ENCODE data around the gene GPR87. TPM values are rescaled to one million over a fixed set of nuclear protein-coding genes. Genes with fewer than 3 reads are reported as not detected.

Gene GPR87
- polyA plus RNA-seq, 1 donor (not counting 4 experiments of a cell fraction or from before 2014, with no cell fraction given): 109 TPM

GRCh38 chr3:151259664-151260063, 57.0 kb downstream of the GPR87 start:
- no peaks in the 10 kb centered on the region for H3K79me2 ChIP-seq (ENCODE audit: control insufficient read depth, insufficient read depth, low read length)
- H3K27me3 ChIP-seq (ENCODE audit: control insufficient read depth, extremely low read depth, insufficient read depth, low read length): no peaks in the 10 kb centered on the region
- no peaks in the 10 kb centered on the region for H4K20me1 ChIP-seq (ENCODE audit: control insufficient read depth, extremely low read depth, insufficient read depth, low read length)
- H3K36me3 ChIP-seq (ENCODE audit: control insufficient read depth in 2 of 2, extremely low read depth in 1 of 2, insufficient read depth in 2 of 2, low read length in 2 of 2): no peaks in the 10 kb centered on the region
- DNase-seq (ENCODE audit: low read depth, low spot score) (no peak), FAIRE-seq (no peak)
- H3K9me3 ChIP-seq (ENCODE audit: control insufficient read depth, low read depth, low read length): no peaks in the 10 kb centered on the region
- no peaks in the 10 kb centered on the region for H3K4me1 ChIP-seq (ENCODE audit: control insufficient read depth, extremely low read depth, insufficient read depth, low read length)
- dilution Hi-C loops (cut with MboI; ENCODE audit: extremely low pct_ligation_motif_present, low sequenced_read_pairs): no loop called here
- TF ChIP-seq CTCF (optimal IDR thresholded peaks at IDR 0.05 in 1 of 3, IDR thresholded peaks at IDR 0.05 in 1 of 3, conservative IDR thresholded peaks at IDR 0.05 in 1 of 3; ENCODE audit: extremely low read depth in 1 of 3, insufficient read depth in 2 of 3, low read length in 3 of 3) (no peak), EZH2 (IDR thresholded peaks at IDR 0.05; ENCODE audit: low read length) (no peak)
- no peak overlapping the region for H3K9ac ChIP-seq (ENCODE audit: control insufficient read depth, extremely low read depth, insufficient read depth, low read length)
- no peaks in the 10 kb centered on the region for H3K9me1 ChIP-seq (ENCODE audit: control insufficient read depth, extremely low read depth, insufficient read depth, low read length)
- H3K4me3 ChIP-seq (ENCODE audit: control insufficient read depth in 2 of 3, extremely low read depth in 1 of 3, insufficient read depth in 2 of 3, low read depth in 1 of 3, low read length in 3 of 3): no peak overlapping the region
- no peak overlapping the region for H3K4me2 ChIP-seq (ENCODE audit: control insufficient read depth, extremely low read depth, insufficient read depth, low read depth, low read length)
- no peak overlapping the region for H2AFZ ChIP-seq (ENCODE audit: control insufficient read depth, low read length)
- H3K27ac ChIP-seq (ENCODE audit: control insufficient read depth, insufficient read depth, low read length): no peak overlapping the region

- no peak overlapping the region for H3K27ac ChIP-seq (ENCODE audit: control insufficient read depth, insufficient read depth, low read length)
Measured at GRCh38 chr3:151256749-151257148, 59.9 kb downstream of the GPR87 start.

More at GRCh38 chr3:151256749-151257148, 59.9 kb downstream of the GPR87 start:
- no peak for FAIRE-seq
- H3K36me3 ChIP-seq (ENCODE audit: control insufficient read depth in 2 of 2, extremely low read depth in 1 of 2, insufficient read depth in 2 of 2, low read length in 2 of 2): no peaks in the 10 kb centered on the region
- no peak for DNase-seq (ENCODE audit: low read depth, low spot score)
- H3K4me2 ChIP-seq (ENCODE audit: control insufficient read depth, extremely low read depth, insufficient read depth, low read depth, low read length): no peak overlapping the region
- dilution Hi-C loops (cut with MboI; ENCODE audit: extremely low pct_ligation_motif_present, low sequenced_read_pairs): no loop called here
- H3K9ac ChIP-seq (ENCODE audit: control insufficient read depth, extremely low read depth, insufficient read depth, low read length): no peak overlapping the region
- TF ChIP-seq EZH2 (IDR thresholded peaks at IDR 0.05; ENCODE audit: low read length): no peak
- TF ChIP-seq CTCF (optimal IDR thresholded peaks at IDR 0.05 in 1 of 3, IDR thresholded peaks at IDR 0.05 in 1 of 3, conservative IDR thresholded peaks at IDR 0.05 in 1 of 3; ENCODE audit: extremely low read depth in 1 of 3, insufficient read depth in 2 of 3, low read length in 3 of 3): no peak
- no peaks in the 10 kb centered on the region for H4K20me1 ChIP-seq (ENCODE audit: control insufficient read depth, extremely low read depth, insufficient read depth, low read length)
- H3K4me3 ChIP-seq (ENCODE audit: control insufficient read depth in 2 of 3, extremely low read depth in 1 of 3, insufficient read depth in 2 of 3, low read depth in 1 of 3, low read length in 3 of 3): no peak overlapping the region
- no peak overlapping the region for H2AFZ ChIP-seq (ENCODE audit: control insufficient read depth, low read length)
- H3K27me3 ChIP-seq (ENCODE audit: control insufficient read depth, extremely low read depth, insufficient read depth, low read length): no peaks in the 10 kb centered on the region
- no peaks in the 10 kb centered on the region for H3K9me3 ChIP-seq (ENCODE audit: control insufficient read depth, low read depth, low read length)
- H3K79me2 ChIP-seq (ENCODE audit: control insufficient read depth, insufficient read depth, low read length): no peaks in the 10 kb centered on the region
- no peaks in the 10 kb centered on the region for H3K9me1 ChIP-seq (ENCODE audit: control insufficient read depth, extremely low read depth, insufficient read depth, low read length)
- H3K4me1 ChIP-seq (ENCODE audit: control insufficient read depth, extremely low read depth, insufficient read depth, low read length): no peaks in the 10 kb centered on the region

Data from keratinocyte (primary cell).